Ovary (tissue), 9 donors: ENCODE data around the gene CRTC2. TPM values are rescaled to one million over a fixed set of nuclear protein-coding genes. Genes with fewer than 3 reads are reported as not detected.
"Not testable (repeated sequence)": the region's sequence is repeated elsewhere in the genome, so short reads cannot be mapped to it uniquely, and the experiment has no call there.

ENCODE experiments used
- DNase-seq, 5 donors: peaks; one replicate each; pipeline ENCODE4 v3.0.0-alpha.2; 2019 to 2020
- H3K27ac ChIP-seq, 2 donors: fragments of 200-600 bp; one replicate each; pipeline versions ENCODE4 v1.5.1 to v1.8.0; 2019 to 2022
- H3K27me3 ChIP-seq: fragments of 200-600 bp; one replicate; pipeline ENCODE4 v1.8.0; 2022
- H3K36me3 ChIP-seq: fragments of 200-600 bp; sonication (generic); one replicate; pipeline ENCODE4 v1.5.1; 2019
- H3K4me1 ChIP-seq: one replicate; pipeline ENCODE4 v1.8.1; 2013; ENCODE audit warnings: mild to moderate bottlenecking, moderate library complexity; ENCODE audit not compliant: insufficient read depth
- H3K4me3 ChIP-seq: fragments of 200-600 bp; sonication (generic); one replicate; pipeline ENCODE4 v1.5.1; 2017
- H3K9me3 ChIP-seq, 2 donors: fragments of 200-600 bp in 1 of 2; sonication (generic) in 1 of 2; one replicate each; pipeline versions ENCODE4 v1.5.1 to v1.8.1; 2013 to 2019; ENCODE audit warnings: mild to moderate bottlenecking in 1 of 2, moderate library complexity in 1 of 2
- CTCF ChIP-seq, 3 donors: fragments of 450-650 bp in 2 of 3; fragments of 200-600 bp in 1 of 3; IDR thresholded peaks; one replicate each; pipeline versions ENCODE4 v1.5.1 to v1.8.0; 2016 to 2022; ENCODE audit warnings: antibody characterized with exemption in 3 of 3, mild to moderate bottlenecking in 1 of 3
- EP300 ChIP-seq: sonication (generic); formaldehyde crosslinking; IDR thresholded peaks from one replicate; pipeline ENCODE4 v1.6.1; 2017; ENCODE audit warnings: antibody characterized with exemption
- POLR2A ChIP-seq: fragments of 450-650 bp; IDR thresholded peaks from one replicate; pipeline ENCODE4 v1.6.1; 2017; ENCODE audit warnings: antibody characterized with exemption, mild to moderate bottlenecking, moderate library complexity
- WGBS, 3 donors: extraction: QIAGEN DNeasy Blood & Tissue Kit in 1 of 3; methylation state at CpG; one replicate each; pipeline versions ENCODE4 v1.1.5 to v1.1.7; 2013 to 2017; 5-methylcytosine and 5-hydroxymethylcytosine counted together
- intact Hi-C, 4 donors: fragments of 100-400 bp; cut with DNase I; formaldehyde crosslinking; loops; one replicate each; pipeline versions ENCODE4 v1.11.0 to v1.15.1; 2022 to 2023
- polyA plus RNA-seq, 2 donors: library from polyadenylated mRNA; stranded (reverse); fragments of 200-250 nt in 1 of 2; fragments of 350-450 nt in 1 of 2; fragmentation: Illumina TruSeq in 1 of 2; extraction: RNeasy Lipid Tissue Mini Kit (QIAGEN cat#74804) in 1 of 2; gene quantifications; one replicate each; pipeline ENCODE4 v1.2.3, GENCODE V29; 2013 to 2014
- total RNA-seq, 7 donors: library from RNA; depleted of rRNA in 2 of 7; stranded (reverse); fragments of >200 nt in 2 of 7; fragmentation: NEBNext Ultra II Directional in 3 of 7; extraction: Animal tissue kit (Norgen Biotek cat#: 25700) in 3 of 7; gene quantifications; one replicate each; pipeline versions ENCODE4 v1.1.0 to v1.2.4, GENCODE V29; 2016 to 2023
- donor health status: DM: no; HTN: no; CAD: no; lungs with moderate emphysema.
- donor health status: DM: no; HTN: no; CAD: no.
- donor health status: Bipolar disorder and iron deficiency.
- donor health status: DM: yes; HTN: yes; CAD: no.
- donor health status: DM: no; HTN: no; CAD: no.
- donor health status: DM: yes; HTN: yes; CAD: no.

The CRTC2 gene
- total and polyA plus RNA-seq, 9 donors = 19.2 to 52.5 (median 37.9) TPM

DNA sequence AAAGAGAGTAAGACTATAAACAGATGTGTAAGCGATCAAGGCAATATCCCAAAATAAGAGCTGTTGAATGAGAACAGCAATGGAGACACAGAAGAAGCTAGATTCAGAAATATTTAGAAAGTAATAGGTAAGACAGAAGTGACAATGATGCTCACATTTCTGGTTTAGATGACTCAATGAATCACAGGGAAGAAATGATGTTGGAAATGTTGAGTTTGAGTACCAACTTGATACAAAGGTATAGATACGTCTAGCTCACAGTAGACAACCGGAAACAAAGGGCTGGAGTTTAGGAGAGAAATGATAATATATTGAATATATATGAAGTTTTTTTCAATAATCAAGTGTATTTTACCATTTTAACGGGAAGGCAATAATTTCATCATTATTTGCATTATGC lies 42.1 kb downstream of the CRTC2 start:
- 77 to 84% (median 79%) methylated on average over 4 of the region's 4 CpGs for WGBS, 3 donors
- Histone ChIP-seq H3K9me3 (no peaks in the 10 kb centered on the region), H3K27me3 (no peaks in the 10 kb centered on the region), H3K4me1 (peaks cover 4% of the 10 kb centered on the region), H3K36me3 (no peaks in the 10 kb centered on the region), H3K27ac (no peak overlapping the region), H3K4me3 (no peak overlapping the region)
- no peak for DNase-seq
- intact Hi-C loops = no loop called here
- TF ChIP-seq EP300 (no peak), CTCF (IDR thresholded peaks at IDR 0.05) (no peak), POLR2A (no peak)

- Histone ChIP-seq H3K9me3 (no peaks in the 10 kb centered on the region), H3K27me3 (no peaks in the 10 kb centered on the region), H3K27ac (no peak overlapping the region), H3K4me3 (no peak overlapping the region), H3K36me3 (no peaks in the 10 kb centered on the region), H3K4me1 (peaks cover 4% of the 10 kb centered on the region)
- WGBS, 3 donors = 66 to 71% (median 67%) methylated on average over 2 of the region's 2 CpGs
- DNase-seq = no peak
- intact Hi-C loops = no loop called here
- TF ChIP-seq EP300 (no peak), POLR2A (no peak), CTCF (IDR thresholded peaks at IDR 0.05) (no peak)
These were observed 46.1 kb downstream of the CRTC2 start for GRCh38 chr1:153912349-153912748.

- H3K4me1 ChIP-seq, H3K4me3 ChIP-seq, intact Hi-C loops, DNase-seq, H3K36me3 ChIP-seq, H3K9me3 ChIP-seq, H3K27me3 ChIP-seq, H3K27ac ChIP-seq: not testable (repeated sequence)
- WGBS, 3 donors = 79 to 85% (median 84%) methylated on average over 6 of the region's 6 CpGs
These were observed 47.9 kb downstream of the CRTC2 start for GRCh38 chr1:153910560-153910959.

GRCh38 chr1:153908071-153908470 lies 50.3 kb downstream of the CRTC2 start:
- intact Hi-C loops = no loop called here
- Histone ChIP-seq H3K27me3 (no peaks in the 10 kb centered on the region), H3K27ac (no peak overlapping the region), H3K4me3 (no peak overlapping the region), H3K4me1 (no peaks in the 10 kb centered on the region), H3K9me3 (no peaks in the 10 kb centered on the region), H3K36me3 (no peaks in the 10 kb centered on the region)
- 89 to 94% (median 93%) methylated on average over 6 of the region's 6 CpGs for WGBS, 3 donors
- no peak for DNase-seq
- TF ChIP-seq POLR2A (no peak), EP300 (no peak), CTCF (IDR thresholded peaks at IDR 0.05) (no peak)

DNA sequence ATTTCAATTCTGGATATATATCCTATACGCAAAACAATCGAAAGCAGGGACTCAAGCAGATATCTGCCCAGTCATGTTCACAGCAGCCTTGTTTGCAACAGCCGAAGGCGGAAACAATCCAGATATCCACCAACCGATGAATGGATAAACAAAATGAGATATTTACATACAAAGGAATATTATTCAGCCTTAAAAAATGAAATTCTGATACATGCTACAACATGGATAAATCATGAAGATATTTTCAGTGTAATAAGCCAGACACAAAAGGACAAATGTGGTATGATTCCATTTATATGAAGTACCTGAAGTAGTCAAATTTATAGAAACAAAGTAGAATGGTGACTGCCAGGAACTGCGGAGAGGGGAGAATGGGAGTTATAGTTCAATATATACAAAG lies 51.3 kb downstream of the CRTC2 start:
- H3K4me1 ChIP-seq = no peaks in the 10 kb centered on the region
- no peaks in the 10 kb centered on the region for H3K36me3 ChIP-seq
- H3K9me3 ChIP-seq = no peaks in the 10 kb centered on the region
- H3K27me3 ChIP-seq = no peaks in the 10 kb centered on the region
- WGBS, 3 donors = 84 to 97% (median 89%) methylated on average over 6 of the region's 6 CpGs
- H3K27ac ChIP-seq = no peak overlapping the region
- TF ChIP-seq EP300 (no peak), CTCF (IDR thresholded peaks at IDR 0.05) (no peak), POLR2A (no peak)
- no peak overlapping the region for H3K4me3 ChIP-seq
- intact Hi-C loops = no loop called here
- DNase-seq = no peak
